ENCODE measurements around the gene STON1.
A peak's percentile ranks its signal among the peaks of the same experiment; 100 is the strongest.

STON1 gene

GRCh38 chr2:48587560-48587959, 57.6 kb downstream of the STON1 start:
- H4K91ac ChIP-seq (ENCODE audit: low read depth, low read length, poor library complexity) = no peak overlapping the region
- H3K27ac ChIP-seq (replicated peaks; ENCODE audit: low read length) = peak overlapping the region; percentile 22

DNA sequence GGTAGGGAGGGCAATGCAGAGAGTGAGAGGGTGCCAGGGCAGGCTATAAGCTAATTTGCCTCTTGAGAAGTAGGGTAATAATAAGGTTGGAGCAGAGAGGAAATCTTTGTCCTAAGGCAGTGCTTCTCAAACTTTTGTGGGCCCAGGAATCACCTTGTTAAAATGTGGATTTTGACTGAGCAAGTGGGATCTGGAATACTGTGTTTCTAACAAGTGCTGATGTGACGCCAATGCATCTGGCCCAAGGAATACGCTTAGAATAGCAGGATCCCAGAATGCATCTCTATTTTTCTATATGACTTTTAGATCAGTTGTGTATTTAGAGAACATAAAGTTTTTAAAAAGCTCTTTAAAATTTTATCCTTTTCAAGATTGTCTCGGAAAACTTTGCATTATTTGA, 58.0 kb downstream of the STON1 start:
- H2BK5ac ChIP-seq (ENCODE audit: low read length) = no peak overlapping the region
- no CpG with 5 or more reads among the region's 3 CpGs for WGBS, 2 donors (ENCODE audit: extremely low coverage in 2 of 2, insufficient read length in 2 of 2, insufficient replicate concordance in 1 of 2)
- H3K27me3 ChIP-seq (ENCODE audit: control insufficient read depth in 3 of 3, insufficient read depth in 3 of 3, low read depth in 1 of 3, low read length in 3 of 3) = no peaks in the 10 kb centered on the region
- H3K36me3 ChIP-seq (replicated peaks in 1 of 2; ENCODE audit: control insufficient read depth in 2 of 2, insufficient read depth in 2 of 2, low read length in 2 of 2) = peaks cover 3 to 22% of the 10 kb centered on the region in 2 donors
- peak overlapping the region; percentile 22 for H3K27ac ChIP-seq (replicated peaks; ENCODE audit: low read length)
- no peak overlapping the region for H4K91ac ChIP-seq (ENCODE audit: low read depth, low read length, poor library complexity)
- H3K9ac ChIP-seq (ENCODE audit: low read depth, low read length, poor library complexity) = no peak overlapping the region
- H2BK120ac ChIP-seq (ENCODE audit: low read depth, low read length) = no peak overlapping the region
- H3K9me3 ChIP-seq (replicated peaks in 1 of 2; ENCODE audit: control insufficient read depth in 2 of 2, insufficient read depth in 1 of 2, low read depth in 1 of 2, low read length in 2 of 2) = no peaks in the 10 kb centered on the region
- H2BK15ac ChIP-seq (ENCODE audit: low read length) = no peak overlapping the region
- H3K4me3 ChIP-seq (ENCODE audit: low read length in 2 of 2) = no peak overlapping the region
- DNase-seq (ENCODE audit: low spot score) = no peak
- H2AK5ac ChIP-seq (ENCODE audit: low read depth, low read length) = no peak overlapping the region
- no peak overlapping the region for H4K8ac ChIP-seq (ENCODE audit: low read depth, low read length)
- H3K14ac ChIP-seq (ENCODE audit: low read length) = no peak overlapping the region
- peak overlapping the region; percentile 55 for H3K18ac ChIP-seq (ENCODE audit: low read length)
- no peak overlapping the region for H2AFZ ChIP-seq (ENCODE audit: low read length)
- no peak overlapping the region for H3K23ac ChIP-seq (ENCODE audit: low read depth, low read length, poor library complexity)
- H2BK12ac ChIP-seq (ENCODE audit: low read length) = no peak overlapping the region
- no peak overlapping the region for H3K4me2 ChIP-seq (ENCODE audit: insufficient read depth, low read length, poor library complexity, severe bottlenecking)
- peaks cover 21 to 23% of the 10 kb centered on the region in 2 donors for H3K4me1 ChIP-seq (ENCODE audit: control insufficient read depth in 2 of 2, insufficient read depth in 1 of 2, low read depth in 1 of 2, low read length in 2 of 2)
- no peaks in the 10 kb centered on the region for H3K79me1 ChIP-seq (ENCODE audit: low read depth, low read length)
- no peak overlapping the region for H3K4ac ChIP-seq (ENCODE audit: low read length)

More at GRCh38 chr2:48587560-48587959, 57.6 kb downstream of the STON1 start:
- no peak overlapping the region for H3K4me2 ChIP-seq (ENCODE audit: insufficient read depth, low read length, poor library complexity, severe bottlenecking)
- H2AFZ ChIP-seq (ENCODE audit: low read length) = no peak overlapping the region
- H3K18ac ChIP-seq (ENCODE audit: low read length) = peak overlapping the region; percentile 55
- no peak overlapping the region for H2BK5ac ChIP-seq (ENCODE audit: low read length)
- peaks cover 21 to 23% of the 10 kb centered on the region in 2 donors for H3K4me1 ChIP-seq (ENCODE audit: control insufficient read depth in 2 of 2, insufficient read depth in 1 of 2, low read depth in 1 of 2, low read length in 2 of 2)
- no peak overlapping the region for H2BK120ac ChIP-seq (ENCODE audit: low read depth, low read length)
- H3K9me3 ChIP-seq (replicated peaks in 1 of 2; ENCODE audit: control insufficient read depth in 2 of 2, insufficient read depth in 1 of 2, low read depth in 1 of 2, low read length in 2 of 2) = peaks cover 0 to under 1% of the 10 kb centered on the region in 2 donors
- H3K27me3 ChIP-seq (ENCODE audit: control insufficient read depth in 3 of 3, insufficient read depth in 3 of 3, low read depth in 1 of 3, low read length in 3 of 3) = no peaks in the 10 kb centered on the region
- H3K4me3 ChIP-seq (ENCODE audit: low read length in 2 of 2) = no peak overlapping the region
- no peak overlapping the region for H2BK12ac ChIP-seq (ENCODE audit: low read length)
- WGBS, 2 donors (ENCODE audit: extremely low coverage in 2 of 2, insufficient read length in 2 of 2, insufficient replicate concordance in 1 of 2) = no CpG with 5 or more reads among the region's 5 CpGs
- no peak overlapping the region for H2BK15ac ChIP-seq (ENCODE audit: low read length)
- H3K79me1 ChIP-seq (ENCODE audit: low read depth, low read length) = no peaks in the 10 kb centered on the region
- no peak overlapping the region for H3K23ac ChIP-seq (ENCODE audit: low read depth, low read length, poor library complexity)
- H3K4ac ChIP-seq (ENCODE audit: low read length) = no peak overlapping the region
- no peak for DNase-seq (ENCODE audit: low spot score)
- H4K8ac ChIP-seq (ENCODE audit: low read depth, low read length) = no peak overlapping the region
- H3K36me3 ChIP-seq (replicated peaks in 1 of 2; ENCODE audit: control insufficient read depth in 2 of 2, insufficient read depth in 2 of 2, low read length in 2 of 2) = peaks cover 3 to 22% of the 10 kb centered on the region in 2 donors
- H3K14ac ChIP-seq (ENCODE audit: low read length) = no peak overlapping the region
- H3K9ac ChIP-seq (ENCODE audit: low read depth, low read length, poor library complexity) = no peak overlapping the region
- no peak overlapping the region for H2AK5ac ChIP-seq (ENCODE audit: low read depth, low read length)

GRCh38 chr2:48588745-48589144, 58.8 kb downstream of the STON1 start:
- no peaks in the 10 kb centered on the region for H3K79me1 ChIP-seq (ENCODE audit: low read depth, low read length)
- H3K36me3 ChIP-seq (replicated peaks in 1 of 2; ENCODE audit: control insufficient read depth in 2 of 2, insufficient read depth in 2 of 2, low read length in 2 of 2) = peaks cover 3 to 17% of the 10 kb centered on the region in 2 donors
- H3K4me3 ChIP-seq (ENCODE audit: low read length in 2 of 2) = no peak overlapping the region
- no peak overlapping the region for H2BK5ac ChIP-seq (ENCODE audit: low read length)
- no peak overlapping the region for H3K9ac ChIP-seq (ENCODE audit: low read depth, low read length, poor library complexity)
- no peak overlapping the region for H2BK12ac ChIP-seq (ENCODE audit: low read length)
- H2AFZ ChIP-seq (ENCODE audit: low read length) = no peak overlapping the region
- H3K27ac ChIP-seq (replicated peaks; ENCODE audit: low read length) = no peak overlapping the region
- no peak overlapping the region for H3K4me2 ChIP-seq (ENCODE audit: insufficient read depth, low read length, poor library complexity, severe bottlenecking)
- no peaks in the 10 kb centered on the region for H3K27me3 ChIP-seq (ENCODE audit: control insufficient read depth in 3 of 3, insufficient read depth in 3 of 3, low read depth in 1 of 3, low read length in 3 of 3)
- no peak overlapping the region for H3K23ac ChIP-seq (ENCODE audit: low read depth, low read length, poor library complexity)
- no peaks in the 10 kb centered on the region for H3K9me3 ChIP-seq (replicated peaks in 1 of 2; ENCODE audit: control insufficient read depth in 2 of 2, insufficient read depth in 1 of 2, low read depth in 1 of 2, low read length in 2 of 2)
- no peak for DNase-seq (ENCODE audit: low spot score)
- H2AK5ac ChIP-seq (ENCODE audit: low read depth, low read length) = no peak overlapping the region
- H3K14ac ChIP-seq (ENCODE audit: low read length) = no peak overlapping the region
- no peak overlapping the region for H2BK15ac ChIP-seq (ENCODE audit: low read length)
- no peak overlapping the region for H4K91ac ChIP-seq (ENCODE audit: low read depth, low read length, poor library complexity)
- H3K4ac ChIP-seq (ENCODE audit: low read length) = no peak overlapping the region
- no peak overlapping the region for H3K18ac ChIP-seq (ENCODE audit: low read length)
- no peak overlapping the region for H4K8ac ChIP-seq (ENCODE audit: low read depth, low read length)
- no CpG with 5 or more reads among the region's 1 CpG for WGBS, 2 donors (ENCODE audit: extremely low coverage in 2 of 2, insufficient read length in 2 of 2, insufficient replicate concordance in 1 of 2)
- peaks cover 21 to 23% of the 10 kb centered on the region in 2 donors for H3K4me1 ChIP-seq (ENCODE audit: control insufficient read depth in 2 of 2, insufficient read depth in 1 of 2, low read depth in 1 of 2, low read length in 2 of 2)
- H2BK120ac ChIP-seq (ENCODE audit: low read depth, low read length) = no peak overlapping the region

DNA sequence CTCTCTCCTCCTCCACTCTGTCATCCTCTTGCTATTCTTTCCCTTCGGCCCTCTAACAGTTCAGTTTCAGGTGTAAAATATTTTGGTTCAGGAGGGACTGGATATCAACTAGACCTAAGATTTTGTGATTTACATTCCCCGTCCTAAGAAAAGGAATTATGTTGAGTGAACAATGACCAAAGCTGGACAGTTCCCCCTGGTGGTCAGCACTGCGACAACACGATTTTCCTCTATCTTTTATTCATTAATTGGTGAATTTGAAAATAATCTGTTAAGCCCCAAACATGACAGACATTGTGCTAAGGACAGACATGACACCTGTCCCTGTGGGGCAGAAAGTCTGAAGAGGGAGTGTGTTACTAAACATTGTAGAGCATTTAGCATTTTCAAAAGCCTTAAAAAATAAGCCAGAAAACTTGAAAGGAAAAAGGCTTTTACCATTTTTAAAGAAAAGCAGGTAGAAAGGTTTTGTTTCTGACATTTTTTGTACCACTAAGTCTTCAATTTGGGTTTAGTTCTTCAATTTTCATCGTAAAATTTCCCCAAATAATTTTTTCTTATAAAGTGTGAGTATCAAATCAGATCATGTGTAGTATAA, 59.3 kb downstream of the STON1 start:
- no peak overlapping the region for H4K91ac ChIP-seq (ENCODE audit: low read depth, low read length, poor library complexity)
- no peak overlapping the region for H3K18ac ChIP-seq (ENCODE audit: low read length)
- H3K4ac ChIP-seq (ENCODE audit: low read length) = no peak overlapping the region
- no peak overlapping the region for H3K4me3 ChIP-seq (ENCODE audit: low read length in 2 of 2)
- no peaks in the 10 kb centered on the region for H3K27me3 ChIP-seq (ENCODE audit: control insufficient read depth in 3 of 3, insufficient read depth in 3 of 3, low read depth in 1 of 3, low read length in 3 of 3)
- H3K9ac ChIP-seq (ENCODE audit: low read depth, low read length, poor library complexity) = no peak overlapping the region
- WGBS, 2 donors (ENCODE audit: extremely low coverage in 2 of 2, insufficient read length in 2 of 2, insufficient replicate concordance in 1 of 2) = no CpG with 5 or more reads among the region's 5 CpGs
- H3K4me2 ChIP-seq (ENCODE audit: insufficient read depth, low read length, poor library complexity, severe bottlenecking) = no peak overlapping the region
- H2BK12ac ChIP-seq (ENCODE audit: low read length) = no peak overlapping the region
- H3K79me1 ChIP-seq (ENCODE audit: low read depth, low read length) = no peaks in the 10 kb centered on the region
- no peak overlapping the region for H3K23ac ChIP-seq (ENCODE audit: low read depth, low read length, poor library complexity)
- peaks cover 4 to 23% of the 10 kb centered on the region in 2 donors for H3K36me3 ChIP-seq (replicated peaks in 1 of 2; ENCODE audit: control insufficient read depth in 2 of 2, insufficient read depth in 2 of 2, low read length in 2 of 2)
- H2BK15ac ChIP-seq (ENCODE audit: low read length) = no peak overlapping the region
- H4K8ac ChIP-seq (ENCODE audit: low read depth, low read length) = no peak overlapping the region
- no peak overlapping the region for H3K27ac ChIP-seq (replicated peaks; ENCODE audit: low read length)
- H3K14ac ChIP-seq (ENCODE audit: low read length) = no peak overlapping the region
- no peak overlapping the region for H2BK5ac ChIP-seq (ENCODE audit: low read length)
- no peak overlapping the region for H2AK5ac ChIP-seq (ENCODE audit: low read depth, low read length)
- H3K9me3 ChIP-seq (replicated peaks in 1 of 2; ENCODE audit: control insufficient read depth in 2 of 2, insufficient read depth in 1 of 2, low read depth in 1 of 2, low read length in 2 of 2) = no peaks in the 10 kb centered on the region
- no peak overlapping the region for H2AFZ ChIP-seq (ENCODE audit: low read length)
- H3K4me1 ChIP-seq (ENCODE audit: control insufficient read depth in 2 of 2, insufficient read depth in 1 of 2, low read depth in 1 of 2, low read length in 2 of 2) = peaks cover 21 to 23% of the 10 kb centered on the region in 2 donors
- H2BK120ac ChIP-seq (ENCODE audit: low read depth, low read length) = no peak overlapping the region
- DNase-seq (ENCODE audit: low spot score) = no peak

All from neuronal stem cell (in vitro differentiated cells).